ENCODE data around the gene RRAS. TPM values are rescaled to one million over a fixed set of nuclear protein-coding genes. Genes with fewer than 3 reads are reported as not detected.

Gene RRAS
- 67.4 and 67.7 TPM in 2 replicates for total RNA-seq
- long read RNA-seq, partial matches to known transcripts: 0 of 1 reads
- long read RNA-seq, other reads (novel, unspliced or antisense): 0 of 1 reads

- Mint-ChIP-seq H3K4me3 (ENCODE audit: unreplicated experiment) (peak within 1 kb of the TSS; percentile 95), H3K36me3 (ENCODE audit: unreplicated experiment) (peaks cover 2% of the 10 kb centered on the region), H3K27ac (ENCODE audit: unreplicated experiment) (peak within 1 kb of the TSS; percentile 100), H3K9me3 (ENCODE audit: unreplicated experiment) (no peaks in the 10 kb centered on the region), H3K27me3 (ENCODE audit: unreplicated experiment) (no peaks in the 10 kb centered on the region), H3K4me1 (ENCODE audit: unreplicated experiment) (peaks cover 69% of the 10 kb centered on the region)
- DNase-seq (ENCODE audit: extremely low spot score, unreplicated experiment): peak; percentile 100
- no peak for TF ChIP-seq CTCF (IDR thresholded peaks at IDR 0.05)
These were observed at the start of gene RRAS for GRCh38 chr19:49640113-49640898. TSS of gene RRAS (minus strand) at chr19:49640143. CDS start at chr19:49640098, 45 bp downstream.

- DNase-seq (ENCODE audit: extremely low spot score, unreplicated experiment): no peak
- Mint-ChIP-seq H3K27ac (ENCODE audit: unreplicated experiment) (peak within 1 kb of the TSS; percentile 85), H3K4me3 (ENCODE audit: unreplicated experiment) (peak within 1 kb of the TSS; percentile 89), H3K36me3 (ENCODE audit: unreplicated experiment) (peaks cover 15% of the 10 kb centered on the region), H3K27me3 (ENCODE audit: unreplicated experiment) (no peaks in the 10 kb centered on the region), H3K9me3 (ENCODE audit: unreplicated experiment) (no peaks in the 10 kb centered on the region), H3K4me1 (ENCODE audit: unreplicated experiment) (peaks cover 30% of the 10 kb centered on the region)
- peak; percentile 38 for TF ChIP-seq CTCF (IDR thresholded peaks at IDR 0.05)
These were observed 49.5 kb upstream of the RRAS start, which contains the start of gene ADM5 for GRCh38 chr19:49689133-49690078. TSS of gene ADM5 (plus strand) at chr19:49689594. CDS start at chr19:49689838, 244 bp downstream.

- TF ChIP-seq CTCF (IDR thresholded peaks at IDR 0.05): no peak
- Mint-ChIP-seq H3K36me3 (ENCODE audit: unreplicated experiment) (peaks cover 16% of the 10 kb centered on the region), H3K4me3 (ENCODE audit: unreplicated experiment) (no peak overlapping the region), H3K27me3 (ENCODE audit: unreplicated experiment) (no peaks in the 10 kb centered on the region), H3K4me1 (ENCODE audit: unreplicated experiment) (peaks cover 30% of the 10 kb centered on the region), H3K9me3 (ENCODE audit: unreplicated experiment) (no peaks in the 10 kb centered on the region), H3K27ac (ENCODE audit: unreplicated experiment) (no peak overlapping the region)
- DNase-seq (ENCODE audit: extremely low spot score, unreplicated experiment): no peak
These were observed 48.7 kb upstream of the RRAS start for GRCh38 chr19:49688531-49689132.

GRCh38 chr19:49687566-49688316, 47.8 kb upstream of the RRAS start:
- Mint-ChIP-seq H3K27ac (ENCODE audit: unreplicated experiment) (no peak overlapping the region), H3K4me3 (ENCODE audit: unreplicated experiment) (no peak overlapping the region)

More at GRCh38 chr19:49687566-49688316, 47.8 kb upstream of the RRAS start:
- Mint-ChIP-seq H3K36me3 (ENCODE audit: unreplicated experiment) (peaks cover 16% of the 10 kb centered on the region), H3K27me3 (ENCODE audit: unreplicated experiment) (no peaks in the 10 kb centered on the region), H3K4me1 (ENCODE audit: unreplicated experiment) (peaks cover 30% of the 10 kb centered on the region), H3K9me3 (ENCODE audit: unreplicated experiment) (no peaks in the 10 kb centered on the region)
- no peak for TF ChIP-seq CTCF (IDR thresholded peaks at IDR 0.05)
- DNase-seq (ENCODE audit: extremely low spot score, unreplicated experiment): no peak
